Measurements from ENCODE around the gene DNAI1. TPM values are rescaled to one million over a fixed set of nuclear protein-coding genes. Genes with fewer than 3 reads are reported as not detected.

DNAI1 gene
- total RNA-seq, 4 donors from 2014 or later: not detected

GRCh38 chr9:34458959-34459340 lies 345 bp downstream of the DNAI1 start:
- no peak for ATAC-seq (ENCODE audit: low FRiP score)
- no peak for TF ChIP-seq CTCF (IDR thresholded peaks at IDR 0.05)
- no peak for DNase-seq (ENCODE audit: low spot score)

- DNase-seq (ENCODE audit: low spot score) (no peak), ATAC-seq (ENCODE audit: low FRiP score) (no peak)
- TF ChIP-seq CTCF (IDR thresholded peaks at IDR 0.05): no peak
These were observed 751 bp downstream of the DNAI1 start for GRCh38 chr9:34459356-34459755.

- no peak for ATAC-seq (ENCODE audit: low FRiP score)
- no peak for TF ChIP-seq CTCF (IDR thresholded peaks at IDR 0.05)
- no peak for DNase-seq (ENCODE audit: low spot score)
These were observed 1.3 kb downstream of the DNAI1 start for GRCh38 chr9:34459941-34460340.

GRCh38 chr9:34463098-34463900 lies 4.7 kb downstream of the DNAI1 start:
- ATAC-seq (ENCODE audit: low FRiP score): peak; percentile 83
- no peak for TF ChIP-seq CTCF (IDR thresholded peaks at IDR 0.05)
- peak; percentile 32 for DNase-seq (ENCODE audit: low spot score)

- no peak for DNase-seq (ENCODE audit: low spot score)
- TF ChIP-seq CTCF (IDR thresholded peaks at IDR 0.05): no peak
- no peak for ATAC-seq (ENCODE audit: low FRiP score)
These were observed 5.3 kb downstream of the DNAI1 start for GRCh38 chr9:34463901-34464232.

- ATAC-seq (ENCODE audit: low FRiP score) (no peak), DNase-seq (ENCODE audit: low spot score) (no peak)
- TF ChIP-seq CTCF (IDR thresholded peaks at IDR 0.05): no peak
These were observed 6.0 kb downstream of the DNAI1 start for GRCh38 chr9:34464571-34464970.

- TF ChIP-seq CTCF (IDR thresholded peaks at IDR 0.05): no peak
- no peak for ATAC-seq (ENCODE audit: low FRiP score)
- no peak for DNase-seq (ENCODE audit: low spot score)
These were observed 6.9 kb downstream of the DNAI1 start for GRCh38 chr9:34465468-34465867.
